Measurements from ENCODE around the gene NRXN3. TPM values are rescaled to one million over a fixed set of nuclear protein-coding genes. Genes with fewer than 3 reads are reported as not detected.

NRXN3 gene
- total RNA-seq, 2 donors from 2014 or later: 1.2 to 7.8 TPM

DNA sequence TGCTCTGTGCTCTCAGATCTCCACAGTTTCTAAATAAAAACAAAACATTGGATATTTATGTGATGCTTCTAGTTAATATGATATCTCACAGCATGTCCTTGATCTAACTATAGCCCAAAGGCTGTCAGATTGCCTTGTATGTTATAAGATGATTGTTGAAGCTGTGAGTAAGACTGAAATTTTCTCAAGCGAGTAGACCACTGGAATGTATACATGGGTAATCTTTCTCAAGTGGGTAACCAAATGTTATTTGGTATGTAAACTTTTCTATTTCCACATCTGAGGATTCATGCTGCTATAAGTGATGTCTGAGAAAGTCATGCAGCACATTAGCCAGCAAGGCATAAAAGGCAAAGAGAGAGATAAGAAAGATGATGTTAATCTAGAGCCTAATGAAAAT, 886.7 kb downstream of the NRXN3 start:
- Histone ChIP-seq H3K27me3 (no peaks in the 10 kb centered on the region), H3K9ac (ENCODE audit: low read depth in 2 of 2, low read length in 2 of 2) (no peak overlapping the region), H3K4me3 (no peak overlapping the region), H3K9me3 (no peaks in the 10 kb centered on the region), H3K27ac (no peak overlapping the region), H3K4me1 (no peaks in the 10 kb centered on the region), H3K36me3 (no peaks in the 10 kb centered on the region)
- TF ChIP-seq, protein P1, sequence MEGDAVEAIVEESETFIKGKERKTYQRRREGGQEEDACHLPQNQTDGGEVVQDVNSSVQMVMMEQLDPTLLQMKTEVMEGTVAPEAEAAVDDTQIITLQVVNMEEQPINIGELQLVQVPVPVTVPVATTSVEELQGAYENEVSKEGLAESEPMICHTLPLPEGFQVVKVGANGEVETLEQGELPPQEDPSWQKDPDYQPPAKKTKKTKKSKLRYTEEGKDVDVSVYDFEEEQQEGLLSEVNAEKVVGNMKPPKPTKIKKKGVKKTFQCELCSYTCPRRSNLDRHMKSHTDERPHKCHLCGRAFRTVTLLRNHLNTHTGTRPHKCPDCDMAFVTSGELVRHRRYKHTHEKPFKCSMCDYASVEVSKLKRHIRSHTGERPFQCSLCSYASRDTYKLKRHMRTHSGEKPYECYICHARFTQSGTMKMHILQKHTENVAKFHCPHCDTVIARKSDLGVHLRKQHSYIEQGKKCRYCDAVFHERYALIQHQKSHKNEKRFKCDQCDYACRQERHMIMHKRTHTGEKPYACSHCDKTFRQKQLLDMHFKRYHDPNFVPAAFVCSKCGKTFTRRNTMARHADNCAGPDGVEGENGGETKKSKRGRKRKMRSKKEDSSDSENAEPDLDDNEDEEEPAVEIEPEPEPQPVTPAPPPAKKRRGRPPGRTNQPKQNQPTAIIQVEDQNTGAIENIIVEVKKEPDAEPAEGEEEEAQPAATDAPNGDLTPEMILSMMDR (IDR thresholded peaks at IDR 0.05): no peak
- intact Hi-C loops (cut with DNase I): no loop called here
- no peak for DNase-seq

DNA sequence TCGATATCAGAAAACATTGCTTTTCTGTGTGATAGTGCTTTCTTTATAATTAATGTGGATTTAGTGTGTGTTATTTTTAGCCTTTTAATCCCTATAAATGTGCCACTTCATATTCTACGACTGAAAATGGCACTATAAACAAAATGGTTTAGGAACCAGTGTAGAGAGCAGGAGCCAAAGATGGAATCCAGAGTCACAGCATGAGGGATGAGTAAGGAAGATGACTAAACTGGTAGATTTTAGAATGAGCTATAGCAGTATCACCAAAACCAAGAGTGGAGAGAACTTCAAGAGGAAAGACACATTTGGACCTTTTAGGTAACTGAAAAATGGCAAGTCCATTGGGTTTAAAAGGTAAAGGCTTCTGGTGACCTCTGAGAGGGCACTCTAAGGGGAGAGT, 887.2 kb downstream of the NRXN3 start:
- Histone ChIP-seq H3K9ac (ENCODE audit: low read depth in 2 of 2, low read length in 2 of 2) (no peak overlapping the region), H3K36me3 (no peaks in the 10 kb centered on the region), H3K4me1 (no peaks in the 10 kb centered on the region), H3K4me3 (no peak overlapping the region), H3K27me3 (no peaks in the 10 kb centered on the region), H3K9me3 (no peaks in the 10 kb centered on the region), H3K27ac (no peak overlapping the region)
- intact Hi-C loops (cut with DNase I): no loop called here
- no peak for DNase-seq
- TF ChIP-seq, protein P1 (IDR thresholded peaks at IDR 0.05): no peak

DNA sequence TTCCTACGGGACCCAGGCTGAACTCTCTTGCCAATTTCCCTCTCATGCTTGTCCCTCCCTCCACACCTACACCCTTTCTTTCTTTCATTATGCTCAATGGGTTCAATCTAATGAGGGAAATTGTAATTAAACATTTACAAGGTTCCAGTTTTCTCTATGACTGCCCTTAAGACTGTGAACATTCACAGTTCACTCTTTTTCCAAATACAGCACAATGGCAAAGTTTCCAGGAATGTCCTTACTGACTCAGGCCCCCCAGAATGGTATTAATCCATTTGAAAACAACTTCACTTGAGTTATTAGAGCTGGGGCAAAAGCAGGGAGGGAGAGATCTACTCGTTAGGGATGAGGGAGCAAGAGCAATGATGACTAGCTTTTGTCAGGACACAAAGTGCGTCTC, 892.1 kb downstream of the NRXN3 start:
- Histone ChIP-seq H3K36me3 (no peaks in the 10 kb centered on the region), H3K9ac (ENCODE audit: low read depth in 2 of 2, low read length in 2 of 2) (no peak overlapping the region), H3K27ac (no peak overlapping the region), H3K27me3 (no peaks in the 10 kb centered on the region), H3K4me1 (no peaks in the 10 kb centered on the region), H3K9me3 (no peaks in the 10 kb centered on the region), H3K4me3 (no peak overlapping the region)
- DNase-seq: no peak
- intact Hi-C loops (cut with DNase I): no loop called here
- TF ChIP-seq, protein P1 (IDR thresholded peaks at IDR 0.05): no peak

DNA sequence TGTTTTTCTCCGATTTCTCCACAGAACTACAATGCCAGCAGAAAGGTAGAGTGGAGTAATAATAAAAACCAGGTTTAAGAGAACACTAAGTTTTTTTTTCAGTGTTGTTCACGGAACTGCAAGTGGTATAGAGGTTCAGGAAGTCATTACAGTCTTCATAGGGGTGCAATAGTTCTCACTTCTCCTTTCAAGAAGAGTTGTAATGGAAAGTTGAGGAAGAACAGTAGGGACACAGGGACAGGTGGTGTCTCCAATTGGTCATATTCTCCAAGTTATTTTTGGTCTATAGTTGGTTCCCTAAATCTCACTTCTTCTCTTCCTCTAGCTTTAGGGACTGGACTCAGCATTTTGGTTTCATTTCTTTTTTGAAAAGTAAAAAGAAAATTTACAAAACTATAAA, 894.0 kb downstream of the NRXN3 start:
- no peaks in the 10 kb centered on the region for H3K36me3 ChIP-seq
- intact Hi-C loops (cut with DNase I): no loop called here
- no peaks in the 10 kb centered on the region for H3K27me3 ChIP-seq
- H3K4me1 ChIP-seq: no peaks in the 10 kb centered on the region
- DNase-seq: no peak
- H3K27ac ChIP-seq: no peak overlapping the region
- H3K4me3 ChIP-seq: no peak overlapping the region
- TF ChIP-seq, protein P1 (IDR thresholded peaks at IDR 0.05): no peak
- H3K9me3 ChIP-seq: no peaks in the 10 kb centered on the region
- no peak overlapping the region for H3K9ac ChIP-seq (ENCODE audit: low read depth in 2 of 2, low read length in 2 of 2)

DNA sequence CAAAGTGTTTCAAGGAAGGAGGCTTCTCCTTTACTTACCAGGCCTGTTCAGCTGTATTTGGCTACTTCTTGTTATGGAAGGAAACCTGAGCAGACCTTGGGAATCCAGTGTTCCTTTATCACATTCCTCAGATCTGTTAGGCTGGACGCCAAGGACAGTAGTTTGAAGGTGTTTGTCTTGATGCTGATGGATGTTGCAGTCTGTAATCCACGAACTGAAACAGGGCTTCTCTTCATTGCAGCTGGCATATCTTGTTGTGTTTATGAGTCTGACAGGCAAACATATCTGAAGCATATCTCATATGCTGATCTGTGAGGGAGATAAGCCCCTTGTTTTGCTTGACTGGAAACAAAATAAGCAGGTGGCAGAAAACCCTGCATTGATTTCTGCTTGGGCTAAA, 904.3 kb downstream of the NRXN3 start:
- intact Hi-C loops (cut with DNase I): no loop called here
- no peaks in the 10 kb centered on the region for H3K9me3 ChIP-seq
- H3K4me3 ChIP-seq: no peak overlapping the region
- H3K4me1 ChIP-seq: no peaks in the 10 kb centered on the region
- H3K27ac ChIP-seq: no peak overlapping the region
- TF ChIP-seq, protein P1 (IDR thresholded peaks at IDR 0.05): no peak
- no peaks in the 10 kb centered on the region for H3K27me3 ChIP-seq
- no peak for DNase-seq
- H3K9ac ChIP-seq (ENCODE audit: low read depth in 2 of 2, low read length in 2 of 2): no peak overlapping the region
- H3K36me3 ChIP-seq: no peaks in the 10 kb centered on the region

DNA sequence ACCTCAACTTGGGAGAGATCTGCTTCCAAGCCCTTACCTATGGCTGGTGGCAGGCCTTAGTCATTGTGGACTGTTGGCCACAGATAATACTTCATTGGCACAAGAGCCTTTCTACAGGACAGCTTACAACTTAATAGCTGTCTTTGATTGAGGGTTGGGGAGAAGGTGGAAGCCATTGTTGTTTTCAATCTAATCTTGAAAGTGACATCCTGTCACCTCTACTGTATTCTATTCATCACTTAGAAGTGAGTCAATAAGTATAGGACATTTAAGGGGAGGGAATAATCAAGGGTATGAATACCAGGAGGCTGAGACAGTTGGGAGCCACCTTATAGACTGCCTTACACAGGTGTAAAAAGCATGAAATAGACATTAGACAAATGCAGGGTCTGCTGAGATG, 906.3 kb downstream of the NRXN3 start:
- intact Hi-C loops (cut with DNase I): no loop called here
- H3K4me1 ChIP-seq: no peaks in the 10 kb centered on the region
- no peak overlapping the region for H3K9ac ChIP-seq (ENCODE audit: low read depth in 2 of 2, low read length in 2 of 2)
- H3K27ac ChIP-seq: no peak overlapping the region
- H3K9me3 ChIP-seq: no peaks in the 10 kb centered on the region
- H3K4me3 ChIP-seq: no peak overlapping the region
- TF ChIP-seq, protein P1 (IDR thresholded peaks at IDR 0.05): no peak
- no peaks in the 10 kb centered on the region for H3K36me3 ChIP-seq
- no peak for DNase-seq
- H3K27me3 ChIP-seq: no peaks in the 10 kb centered on the region

All from colonic mucosa (tissue), 4 donors.